Measurements from ENCODE around the gene TAGLN.

DNA sequence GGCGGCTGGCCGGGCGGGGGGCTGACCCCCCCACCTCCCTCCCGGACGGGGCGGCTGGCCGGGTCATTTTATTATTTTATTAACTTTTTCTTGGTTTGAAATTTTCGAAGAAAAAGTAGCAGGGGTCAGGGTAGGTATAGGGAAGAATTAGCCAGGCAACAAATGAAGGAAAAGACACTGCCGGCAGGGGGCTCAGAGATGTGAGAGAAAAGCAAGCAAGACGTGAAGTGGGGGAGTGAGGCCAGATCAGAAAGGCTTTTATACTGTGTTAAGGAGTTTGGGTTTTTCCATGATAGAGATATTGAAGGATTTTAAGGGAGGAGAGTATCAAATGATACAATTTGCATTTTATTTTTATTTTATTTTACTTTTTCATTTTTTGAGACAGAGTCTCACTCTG is 52.3 kb downstream of the TAGLN start:
- no peak for TF ChIP-seq SP1 (IDR thresholded peaks at IDR 0.05)
- TF ChIP-seq, protein P1, sequence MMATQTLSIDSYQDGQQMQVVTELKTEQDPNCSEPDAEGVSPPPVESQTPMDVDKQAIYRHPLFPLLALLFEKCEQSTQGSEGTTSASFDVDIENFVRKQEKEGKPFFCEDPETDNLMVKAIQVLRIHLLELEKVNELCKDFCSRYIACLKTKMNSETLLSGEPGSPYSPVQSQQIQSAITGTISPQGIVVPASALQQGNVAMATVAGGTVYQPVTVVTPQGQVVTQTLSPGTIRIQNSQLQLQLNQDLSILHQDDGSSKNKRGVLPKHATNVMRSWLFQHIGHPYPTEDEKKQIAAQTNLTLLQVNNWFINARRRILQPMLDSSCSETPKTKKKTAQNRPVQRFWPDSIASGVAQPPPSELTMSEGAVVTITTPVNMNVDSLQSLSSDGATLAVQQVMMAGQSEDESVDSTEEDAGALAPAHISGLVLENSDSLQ (IDR thresholded peaks at IDR 0.05) = no peak
